Activated CD4-positive, alpha-beta T cell treated with anti-CD3 and anti-CD28 coated beads, Interleukin-2, Interleukin-4, amounts not matched to agents 100 ng/mL and 50 ng/mL, durations not matched to agents 16 hours and 8 hours (primary cell): Measurements from ENCODE around the gene IRF5.

ENCODE experiments used
- DNase-seq: peaks from one replicate; pipeline ENCODE4 v3.0.0-alpha.2; 2020; ENCODE audit warnings: low spot score

The IRF5 gene, protein sequence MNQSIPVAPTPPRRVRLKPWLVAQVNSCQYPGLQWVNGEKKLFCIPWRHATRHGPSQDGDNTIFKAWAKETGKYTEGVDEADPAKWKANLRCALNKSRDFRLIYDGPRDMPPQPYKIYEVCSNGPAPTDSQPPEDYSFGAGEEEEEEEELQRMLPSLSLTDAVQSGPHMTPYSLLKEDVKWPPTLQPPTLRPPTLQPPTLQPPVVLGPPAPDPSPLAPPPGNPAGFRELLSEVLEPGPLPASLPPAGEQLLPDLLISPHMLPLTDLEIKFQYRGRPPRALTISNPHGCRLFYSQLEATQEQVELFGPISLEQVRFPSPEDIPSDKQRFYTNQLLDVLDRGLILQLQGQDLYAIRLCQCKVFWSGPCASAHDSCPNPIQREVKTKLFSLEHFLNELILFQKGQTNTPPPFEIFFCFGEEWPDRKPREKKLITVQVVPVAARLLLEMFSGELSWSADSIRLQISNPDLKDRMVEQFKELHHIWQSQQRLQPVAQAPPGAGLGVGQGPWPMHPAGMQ

DNA sequence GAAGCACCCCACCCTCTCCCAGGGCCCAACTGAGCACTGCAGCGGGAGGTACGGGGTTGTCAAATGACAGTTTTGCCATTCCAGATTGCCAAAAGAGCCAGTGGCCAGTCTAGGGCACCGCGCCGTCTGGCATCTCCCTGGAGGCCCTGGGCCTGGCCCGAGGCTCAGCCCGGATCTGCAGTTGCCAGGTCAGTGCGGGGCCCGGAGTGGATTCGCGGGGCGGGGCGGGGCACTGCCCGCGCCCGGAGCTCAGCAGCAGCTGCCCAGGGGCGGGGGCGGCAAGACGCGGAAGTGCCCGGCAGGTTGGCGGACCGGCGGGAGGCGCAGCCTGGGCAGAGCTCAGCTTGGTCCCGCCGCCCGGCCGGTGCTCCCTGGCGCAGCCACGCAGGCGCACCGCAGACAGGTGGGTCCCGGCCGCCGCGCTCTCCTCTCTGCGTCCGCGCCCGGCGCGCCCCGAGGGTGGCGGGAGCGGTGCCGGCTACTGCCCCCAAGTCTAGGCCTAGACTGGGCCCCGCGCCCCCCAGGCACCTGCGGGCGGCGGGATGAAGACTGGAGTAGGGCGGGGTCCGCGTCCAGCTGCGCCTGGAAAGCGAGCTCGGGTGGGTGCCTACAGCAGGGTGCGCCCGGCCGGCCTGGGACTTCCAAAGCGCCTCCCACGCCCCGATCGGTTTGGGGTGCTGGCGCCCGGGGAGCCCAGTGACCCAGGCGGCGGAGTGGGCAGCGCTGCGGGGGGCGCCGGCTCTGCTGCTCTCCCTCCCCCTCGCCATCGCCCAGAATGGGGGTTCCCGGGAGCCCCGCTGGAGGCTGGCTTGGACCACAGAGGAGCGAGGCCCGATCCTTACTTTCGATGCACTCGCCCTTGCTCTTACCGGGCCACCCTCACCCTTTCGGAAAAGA is at the start of gene IRF5:
Gene IRF5, plus strand, starts transcription at position 281 of the 897 bp plus-strand sequence. CDS start 4,155 bp downstream, outside the sequence.
- DNase-seq = peak; percentile 25

DNA sequence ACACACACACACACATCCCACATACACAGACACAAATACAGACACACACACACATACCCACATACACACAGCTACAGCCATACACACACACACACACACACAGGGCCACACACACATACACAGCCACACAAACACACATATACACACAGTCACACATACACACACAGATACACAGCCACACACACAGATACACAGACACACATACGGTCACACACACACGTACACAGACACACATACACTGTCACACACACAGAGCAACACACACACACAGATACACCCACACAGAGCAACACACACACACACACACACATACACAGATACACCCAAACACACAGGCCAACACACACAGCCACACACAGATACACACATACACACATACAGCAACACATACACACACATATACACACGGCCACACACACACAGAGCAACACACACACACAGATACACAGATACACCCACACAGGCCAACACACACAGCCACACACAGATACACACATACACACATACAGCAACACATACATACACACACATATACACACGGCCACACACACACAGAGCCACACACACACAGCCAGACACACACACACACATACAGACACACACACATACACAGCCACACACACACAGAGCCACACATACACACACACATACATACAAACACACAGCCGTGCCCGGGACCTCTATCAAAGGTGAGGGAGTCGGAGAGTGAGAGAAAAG is 49.5 kb upstream of the IRF5 start:
- no peak for DNase-seq

DNA sequence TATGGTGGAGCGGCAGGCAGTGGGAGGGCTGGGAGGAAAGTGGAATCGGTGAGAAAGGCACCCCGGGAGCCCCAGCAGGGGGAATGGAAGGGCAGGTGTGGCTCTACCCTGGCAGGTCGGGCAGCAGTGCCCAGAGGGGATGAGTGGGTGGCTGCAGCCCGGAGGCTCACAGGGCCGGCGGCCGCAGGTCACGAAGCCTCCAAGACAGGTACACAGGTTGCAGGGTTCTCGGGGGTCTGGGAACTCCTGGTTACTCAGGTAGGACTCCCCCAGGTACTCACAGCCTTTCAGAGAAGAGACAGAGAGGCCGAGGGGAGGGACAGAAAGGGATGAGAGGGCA is 49.0 kb upstream of the IRF5 start:
- DNase-seq = no peak

DNA sequence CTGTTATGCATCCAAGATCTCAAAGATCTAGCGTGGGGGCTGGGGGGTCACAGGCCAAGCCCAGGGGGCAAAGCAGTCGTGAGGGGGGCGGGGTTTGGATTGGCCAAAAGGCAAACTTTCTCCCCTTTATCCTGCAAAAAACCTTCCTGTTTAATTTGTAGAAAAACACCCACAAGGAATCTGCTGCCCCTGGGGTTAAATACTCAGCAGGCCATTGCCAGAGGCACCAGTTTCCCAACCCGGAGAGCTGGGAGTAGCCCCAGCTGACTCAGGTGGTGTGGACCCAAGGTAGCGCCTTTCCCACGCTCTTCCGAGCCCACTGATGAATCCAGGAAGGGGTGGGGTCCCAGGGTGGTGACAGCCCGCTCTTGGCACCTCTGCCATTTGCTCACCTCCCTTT is 48.6 kb upstream of the IRF5 start:
- no peak for DNase-seq

DNA sequence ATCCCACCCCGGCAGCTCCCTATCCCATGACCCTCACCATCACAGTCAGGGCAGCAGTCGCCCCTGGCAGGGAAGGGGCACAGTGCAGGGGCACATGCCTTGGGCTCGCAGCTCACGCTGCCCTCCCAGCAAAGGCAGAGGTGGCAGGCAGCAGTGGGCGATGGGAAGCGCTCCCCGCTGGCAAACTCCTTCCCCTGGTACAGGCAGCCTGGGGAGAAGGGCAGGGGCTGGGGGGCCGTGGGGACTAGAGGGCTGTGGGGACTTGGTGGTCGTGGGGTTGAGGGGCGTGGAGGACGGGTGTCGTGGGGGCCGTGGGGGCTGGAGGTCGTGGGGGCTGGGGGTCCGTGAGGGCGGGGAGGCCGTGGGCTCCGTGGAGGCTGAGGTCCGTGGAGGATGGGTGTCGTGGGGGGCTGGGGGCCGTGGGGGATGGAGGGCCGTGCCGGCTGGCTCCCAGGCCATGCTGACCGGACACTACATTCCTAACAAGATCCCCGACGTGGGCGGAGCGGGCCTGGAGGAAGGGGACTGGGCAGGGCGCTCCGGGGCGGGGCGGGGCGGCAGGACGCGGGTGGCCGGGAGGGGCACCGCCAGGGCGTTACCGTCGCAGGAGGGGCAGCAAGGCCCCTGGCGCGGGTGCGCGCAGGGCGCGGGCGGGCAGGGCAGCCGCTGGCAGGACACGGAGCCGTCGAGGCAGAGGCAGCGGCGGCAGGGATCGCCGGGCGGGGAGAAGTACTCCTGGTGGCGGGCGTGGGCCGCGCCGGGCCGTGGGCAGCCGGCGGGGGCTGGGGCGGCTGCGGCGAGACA is 47.2 kb upstream of the IRF5 start:
- DNase-seq = no peak

DNA sequence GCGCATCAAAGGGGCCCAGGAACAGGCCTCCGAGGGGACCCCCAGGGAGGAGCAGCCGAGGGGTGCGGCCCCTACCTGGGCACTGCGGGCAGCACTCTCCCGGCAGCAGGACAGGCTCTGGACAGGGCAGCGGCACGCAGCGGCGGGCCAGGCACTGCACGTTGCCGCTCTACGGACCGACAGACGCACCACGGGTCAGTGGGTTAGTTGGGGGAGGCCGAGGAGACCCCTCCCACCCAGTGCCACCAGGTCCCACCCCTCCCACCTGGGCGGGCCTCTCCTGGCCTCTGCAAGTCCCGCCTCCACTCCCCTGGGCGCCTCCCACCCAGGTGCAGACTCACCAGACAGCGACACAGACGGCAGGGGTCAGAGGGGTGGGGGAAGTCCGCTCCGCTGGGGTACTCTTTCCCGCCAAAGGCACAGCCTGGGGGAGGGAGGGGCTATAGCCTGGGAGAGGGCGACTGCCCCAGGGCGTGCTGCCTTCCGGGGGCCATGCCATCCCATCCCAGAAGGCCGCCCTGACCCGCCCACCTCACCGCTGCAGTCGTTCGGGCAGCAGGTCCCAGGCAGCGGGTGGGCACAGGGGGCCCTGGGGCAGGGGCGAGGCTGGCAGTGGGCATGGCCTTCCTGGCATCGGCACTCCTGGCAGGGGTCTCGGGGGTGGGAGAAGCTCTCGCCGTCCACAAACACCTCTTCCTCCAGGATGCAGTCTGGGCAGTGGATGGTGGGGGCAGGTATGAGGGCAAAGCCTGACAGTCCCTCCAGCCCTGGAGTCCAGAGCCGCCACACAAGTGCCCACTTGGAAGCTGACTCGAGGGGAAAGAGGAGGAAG is 46.4 kb upstream of the IRF5 start:
- DNase-seq = no peak

DNA sequence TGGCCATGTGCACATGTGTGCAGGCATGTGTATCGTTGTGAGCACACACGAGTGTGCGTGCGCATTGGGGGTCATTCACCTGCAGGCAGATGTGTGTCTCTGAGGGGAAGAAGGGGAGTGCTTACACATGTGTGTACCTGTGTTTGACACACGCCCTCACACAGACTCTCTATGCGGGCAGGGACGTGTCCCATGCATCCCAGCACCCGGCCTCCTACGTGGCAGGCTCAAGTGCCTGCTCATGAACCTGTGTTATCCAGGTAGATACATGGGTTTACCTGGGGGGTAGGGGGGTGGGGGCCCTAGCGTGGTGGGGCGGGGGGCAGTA is 45.8 kb upstream of the IRF5 start:
- DNase-seq = no peak

DNA sequence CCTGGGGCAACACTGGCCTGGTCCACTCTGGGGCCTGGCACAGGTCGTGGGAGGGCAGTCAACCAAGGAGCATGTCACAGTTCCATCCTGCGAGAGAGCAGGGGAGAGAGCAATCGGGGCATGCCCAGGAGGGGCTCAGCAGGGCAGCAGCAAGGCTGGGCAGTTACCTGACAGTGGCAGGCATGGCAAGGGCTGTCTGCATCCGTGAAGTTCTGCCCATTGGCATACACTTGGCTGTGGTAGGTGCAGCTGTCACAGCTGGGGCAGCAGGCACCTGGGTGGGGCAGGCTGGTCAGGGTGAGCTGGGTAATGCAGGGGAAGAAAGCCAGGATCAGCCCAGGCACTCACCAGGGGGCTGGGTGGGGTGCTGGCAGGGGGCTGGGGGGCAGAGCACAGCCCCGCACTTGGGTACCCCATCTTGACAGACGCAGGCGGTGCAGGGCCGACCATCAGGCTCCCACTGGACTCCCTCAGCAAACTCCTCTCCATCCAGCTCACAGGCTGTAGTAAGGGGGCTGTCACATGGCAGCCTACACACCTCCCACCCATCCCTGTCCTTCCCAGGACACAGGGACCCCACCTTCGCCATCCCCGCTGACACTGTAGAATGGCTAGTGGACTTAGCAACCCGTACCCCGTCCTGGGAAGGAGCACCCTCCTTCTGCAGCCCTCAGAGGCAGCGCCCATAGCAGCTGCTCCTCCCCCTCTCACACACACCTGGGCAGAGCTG is 45.0 kb upstream of the IRF5 start:
- no peak for DNase-seq

DNA sequence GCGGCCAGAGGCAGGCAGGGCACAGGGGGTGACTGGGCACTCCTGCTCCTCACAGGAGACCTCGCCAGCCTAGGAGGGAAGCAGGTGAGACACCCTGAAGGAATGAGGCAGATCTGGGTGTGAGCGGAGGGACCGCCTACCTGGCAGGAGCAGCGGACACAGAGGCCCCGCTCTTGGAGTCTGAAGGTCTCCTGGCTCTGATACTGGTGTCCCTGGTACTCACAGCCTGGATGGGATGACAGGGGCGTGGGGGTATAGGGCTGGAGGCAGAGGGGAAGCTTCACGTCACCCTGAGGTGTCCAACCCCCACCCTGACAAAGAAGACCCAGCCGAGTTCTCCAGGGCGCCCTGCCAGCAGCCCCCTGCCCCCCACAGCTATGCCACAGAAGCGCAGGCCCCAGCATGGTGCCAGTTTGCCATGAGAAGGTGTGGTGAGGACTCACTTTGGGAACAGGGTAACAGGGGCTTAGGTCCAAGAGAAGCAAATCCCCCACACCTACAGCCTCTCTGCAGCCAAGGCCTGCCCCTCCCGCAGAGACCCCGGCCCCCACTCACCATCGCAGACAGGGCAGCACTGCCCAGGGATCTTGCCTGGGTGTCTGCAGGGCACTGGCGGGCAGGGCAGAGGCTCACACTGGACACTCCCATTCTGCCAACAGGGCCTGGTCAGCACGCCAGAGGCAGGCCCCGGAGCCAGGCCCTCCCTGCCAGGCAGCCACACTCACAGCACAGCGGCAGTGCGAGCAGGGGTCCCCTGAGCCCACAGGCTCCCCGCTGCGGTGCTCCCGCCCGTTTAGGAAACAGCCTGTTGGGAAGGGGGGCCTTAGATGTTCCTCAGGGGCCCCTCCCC is 44.3 kb upstream of the IRF5 start:
- DNase-seq = no peak

DNA sequence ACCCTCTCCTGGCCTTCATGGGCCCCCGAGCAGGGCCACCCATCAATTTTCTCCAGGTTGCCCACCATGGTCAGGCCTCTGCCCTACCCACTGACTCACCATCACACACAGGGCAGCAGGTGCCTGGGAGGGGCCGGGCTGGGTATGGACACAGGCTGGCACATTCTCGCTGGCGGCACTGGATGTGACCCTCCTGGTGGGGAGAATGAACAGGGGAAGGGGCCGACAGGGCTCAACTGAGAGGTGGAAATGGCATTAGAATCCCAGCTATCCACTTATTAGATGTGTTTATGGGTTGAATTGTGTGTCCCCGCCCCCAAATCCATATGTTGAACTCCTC is 43.7 kb upstream of the IRF5 start:
- no peak for DNase-seq

DNA sequence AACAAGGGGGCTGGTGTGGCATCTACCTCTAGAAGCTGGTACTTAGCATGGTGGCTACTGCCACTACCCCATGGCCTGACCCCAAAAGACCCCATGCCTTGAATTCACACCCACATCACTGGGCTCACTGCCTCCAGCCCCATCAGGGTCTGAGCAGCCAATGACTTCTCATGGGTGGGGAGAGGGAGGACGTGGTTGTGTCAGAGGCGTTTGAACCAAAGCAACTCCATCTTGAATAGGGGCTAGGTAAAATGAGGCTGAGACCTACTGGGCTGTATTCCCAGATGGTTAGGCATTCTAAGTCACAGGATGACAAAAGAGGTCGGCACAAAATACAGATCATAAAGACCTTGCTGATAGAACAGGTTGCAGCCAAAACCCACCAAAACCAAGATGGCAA is 42.4 kb upstream of the IRF5 start:
- no peak for DNase-seq

DNA sequence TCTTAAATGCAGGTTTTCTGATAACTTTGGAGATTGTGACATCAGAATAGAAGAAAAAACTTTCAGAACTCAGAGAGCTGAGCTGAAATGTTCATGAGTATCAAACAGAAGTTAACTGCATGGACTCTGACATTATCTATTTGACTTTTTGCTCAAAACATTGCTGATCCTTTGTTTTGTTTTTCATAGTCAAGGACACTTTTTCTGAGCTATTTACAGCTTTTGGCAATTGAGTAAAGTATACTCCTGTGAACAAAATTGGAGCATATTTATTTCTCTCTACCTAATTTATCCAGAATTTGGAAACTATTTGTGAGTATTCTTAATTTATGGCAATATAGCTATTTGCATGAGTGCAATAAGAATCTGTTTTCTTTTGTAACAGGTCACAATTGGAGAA is 38.3 kb upstream of the IRF5 start:
- DNase-seq = no peak

DNA sequence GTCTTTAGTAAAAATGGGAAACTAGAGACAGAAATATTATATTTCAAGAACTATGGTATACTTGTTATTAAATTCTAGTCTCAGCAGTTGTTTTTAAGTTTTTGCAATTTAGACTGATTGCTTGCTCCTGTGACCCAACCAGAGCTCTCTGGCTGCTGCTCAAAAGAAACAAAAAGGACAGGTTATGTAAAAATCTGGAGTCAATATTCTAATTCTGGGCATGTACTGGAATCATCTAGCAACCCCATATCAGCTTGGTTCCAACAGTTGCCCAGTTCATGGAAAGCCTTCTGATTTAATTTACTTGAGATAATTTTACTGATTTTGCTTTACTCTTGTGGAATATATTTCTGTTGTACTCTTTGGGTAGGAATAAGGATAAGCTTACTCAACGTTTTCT is 37.5 kb upstream of the IRF5 start:
- no peak for DNase-seq

DNA sequence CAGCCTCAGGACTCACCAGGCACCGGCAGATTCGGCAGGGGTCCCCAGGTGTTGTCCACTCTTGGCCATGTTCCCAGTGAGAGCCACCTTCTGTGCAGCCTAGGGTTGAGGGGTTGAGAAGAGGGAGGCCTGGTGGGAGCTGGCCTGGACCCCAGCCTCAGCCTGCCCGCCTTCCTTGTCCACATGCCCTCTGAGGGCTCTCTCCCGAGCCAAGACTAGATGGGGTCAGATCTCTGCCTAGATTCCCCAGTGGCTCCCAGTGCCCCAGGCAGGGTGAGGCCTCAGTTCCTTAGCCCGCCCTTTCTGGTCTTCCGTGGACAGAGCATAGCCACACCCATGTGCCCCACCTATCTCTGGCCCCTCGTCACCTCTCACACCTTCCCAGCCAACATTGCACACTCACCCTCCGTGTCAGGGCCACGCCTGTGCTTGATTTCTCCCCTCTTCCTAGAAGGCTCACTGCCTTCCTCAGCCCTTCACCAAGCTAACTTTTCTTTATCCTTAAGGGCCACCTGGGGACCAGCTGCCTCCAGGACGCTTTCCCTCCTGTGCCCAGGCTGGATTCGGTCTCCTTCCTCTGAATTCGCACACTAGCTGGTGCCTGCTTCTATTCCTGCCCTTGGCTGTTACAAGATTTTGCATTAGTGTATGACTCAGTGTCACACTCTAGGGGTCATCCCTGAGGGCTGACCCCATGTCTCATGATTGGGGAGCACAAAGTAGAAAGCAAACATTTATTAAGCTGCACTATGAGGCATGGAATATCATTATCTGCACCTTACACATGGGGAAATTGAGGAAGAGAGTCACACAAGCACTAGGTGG is 34.8 kb upstream of the IRF5 start:
- no peak for DNase-seq

DNA sequence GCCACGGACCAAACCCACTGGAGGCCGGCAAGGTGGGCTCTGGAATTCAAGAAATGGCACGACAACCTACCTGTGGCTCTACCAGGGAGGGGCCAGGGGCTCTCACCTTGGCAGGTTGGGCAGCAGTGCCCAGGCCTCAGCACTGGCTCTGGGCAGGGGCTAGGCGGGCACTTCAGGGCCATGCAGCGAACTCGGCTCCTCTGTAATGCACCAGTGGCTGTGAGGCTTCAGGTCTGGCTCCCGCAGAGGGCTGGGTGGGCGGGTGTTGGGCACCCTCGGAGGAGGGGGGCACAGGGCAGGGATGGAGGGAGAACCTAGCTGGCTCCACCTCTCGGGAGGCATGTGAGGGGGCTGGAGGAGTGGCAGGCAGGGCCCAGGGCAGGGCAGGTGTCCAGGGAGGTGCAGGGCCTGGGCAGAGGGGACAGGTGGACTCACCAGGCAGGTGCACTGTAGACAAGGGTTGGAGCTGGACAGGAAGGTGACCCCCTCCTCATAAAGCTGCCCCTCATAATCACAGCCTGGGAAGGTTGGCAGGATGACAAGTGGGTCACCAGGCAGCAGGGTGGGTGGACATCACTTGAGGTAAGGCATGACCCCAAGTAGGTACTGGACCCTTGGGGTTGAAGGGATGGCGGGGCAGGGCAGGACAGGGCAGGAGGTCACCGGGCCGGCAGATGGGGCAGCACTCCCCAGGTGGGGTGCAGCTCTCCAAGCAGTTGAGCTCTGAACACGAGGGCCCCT is 33.9 kb upstream of the IRF5 start:
- no peak for DNase-seq

DNA sequence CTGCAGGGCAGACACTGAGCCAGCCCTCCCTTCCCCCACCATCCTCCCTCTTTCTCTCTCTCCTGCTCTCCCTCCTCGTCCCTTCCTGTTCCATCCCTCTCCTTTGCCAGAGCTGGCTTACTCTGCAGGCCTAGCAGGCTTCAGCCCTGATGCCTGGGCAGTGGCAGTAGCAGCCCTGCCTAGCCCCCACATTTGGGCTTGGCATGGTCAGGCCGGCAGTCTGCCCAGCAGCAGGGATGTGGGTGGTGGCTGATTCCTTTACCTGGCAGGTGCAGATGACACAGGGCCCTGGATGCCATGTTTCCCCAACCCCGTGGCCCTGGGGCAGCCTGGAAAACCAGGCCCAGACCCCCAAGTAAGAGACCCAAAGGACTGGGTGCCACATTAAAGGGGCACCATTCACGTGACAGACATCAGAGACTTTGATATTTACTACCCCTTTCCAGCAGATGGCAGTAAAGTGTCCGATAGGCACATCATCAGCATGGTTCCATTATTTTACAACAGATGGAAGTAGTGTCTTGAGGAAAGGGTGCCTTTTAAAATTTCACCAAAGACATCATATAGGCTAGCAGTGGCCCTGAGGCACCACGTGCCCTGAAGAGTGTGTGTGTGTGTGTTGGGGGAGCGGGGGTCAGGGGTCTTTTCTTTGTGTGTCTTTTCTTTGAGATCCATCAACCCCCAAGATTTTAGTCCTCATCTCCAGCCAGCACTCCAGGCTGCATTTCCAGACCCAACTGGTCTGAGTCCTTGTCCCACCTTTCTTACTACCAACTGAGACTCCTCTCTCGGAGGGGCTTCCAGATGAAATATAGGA is 33.1 kb upstream of the IRF5 start:
- DNase-seq = peak; percentile 67
